Endothelial cell (in vitro differentiated cells): ENCODE results near the gene UBE2L3. TPM values are rescaled to one million over a fixed set of nuclear protein-coding genes. Genes with fewer than 3 reads are reported as not detected.

Source experiments
- DNase-seq: peaks from one replicate; pipeline ENCODE4 v3.0.0; 2021; ENCODE audit warnings: low spot score
- H3K27ac Mint-ChIP-seq: one replicate; pipeline ENCODE4 v1.8.0; 2021; ENCODE audit warnings: mixed read lengths, inconsistent platforms; ENCODE audit not compliant: unreplicated experiment
- H3K27me3 Mint-ChIP-seq: one replicate; pipeline ENCODE4 v1.8.0; 2021; ENCODE audit warnings: mild to moderate bottlenecking, moderate library complexity, mixed read lengths, inconsistent platforms; ENCODE audit not compliant: unreplicated experiment
- H3K36me3 Mint-ChIP-seq: one replicate; pipeline ENCODE4 v1.8.0; 2021; ENCODE audit warnings: mild to moderate bottlenecking, low read depth, mixed read lengths, inconsistent platforms; ENCODE audit not compliant: unreplicated experiment
- H3K4me1 Mint-ChIP-seq: one replicate; pipeline ENCODE4 v1.8.0; 2021; ENCODE audit warnings: mild to moderate bottlenecking, mixed read lengths, inconsistent platforms; ENCODE audit not compliant: unreplicated experiment
- H3K4me3 Mint-ChIP-seq: one replicate; pipeline ENCODE4 v1.8.0; 2021; ENCODE audit warnings: mild to moderate bottlenecking, mixed read lengths, inconsistent platforms; ENCODE audit not compliant: unreplicated experiment
- H3K9me3 Mint-ChIP-seq: one replicate; pipeline ENCODE4 v1.8.0; 2021; ENCODE audit warnings: mixed read lengths, inconsistent platforms; ENCODE audit not compliant: unreplicated experiment
- CTCF ChIP-seq: fragments of 200-600 bp; sonication (generic); IDR thresholded peaks from one replicate; pipeline ENCODE4 v1.5.0; 2021; ENCODE audit warnings: antibody characterized with exemption; ENCODE audit not compliant: unreplicated experiment
- total RNA-seq: library from RNA; stranded (reverse); fragmentation: NEBNext Ultra II Directional; extraction: Animal tissue kit (Norgen Biotek cat#: 25700); gene quantifications from one replicate; pipeline ENCODE4 v1.2.1, GENCODE V29; 2021; ENCODE audit not compliant: unreplicated experiment

Gene UBE2L3
- total RNA-seq, 1 donor from 2014 or later = 62.2 TPM

GRCh38 chr22:21659864-21660525 is 92.5 kb downstream of the UBE2L3 start:
- Mint-ChIP-seq H3K4me1 (peaks cover 10% of the 10 kb centered on the region), H3K36me3 (peaks cover 6% of the 10 kb centered on the region), H3K4me3 (no peak overlapping the region)

GRCh38 chr22:21660904-21661303 is 93.4 kb downstream of the UBE2L3 start:
- no peaks in the 10 kb centered on the region for H3K9me3 Mint-ChIP-seq
- peaks cover 15% of the 10 kb centered on the region for H3K27me3 Mint-ChIP-seq
- no peak for TF ChIP-seq CTCF
- no peak overlapping the region for H3K27ac Mint-ChIP-seq
- no peak overlapping the region for H3K4me3 Mint-ChIP-seq
- no peak for DNase-seq
- H3K36me3 Mint-ChIP-seq = peaks cover 6% of the 10 kb centered on the region
- peaks cover 11% of the 10 kb centered on the region for H3K4me1 Mint-ChIP-seq

More at GRCh38 chr22:21659864-21660525, 92.5 kb downstream of the UBE2L3 start:
- no peak for TF ChIP-seq CTCF
- Mint-ChIP-seq H3K9me3 (no peaks in the 10 kb centered on the region), H3K27ac (no peak overlapping the region), H3K27me3 (peaks cover 10% of the 10 kb centered on the region)
- DNase-seq = no peak

GRCh38 chr22:21661991-21662390 is 94.5 kb downstream of the UBE2L3 start:
- TF ChIP-seq CTCF = no peak
- no peak for DNase-seq
- H3K27ac Mint-ChIP-seq = no peak overlapping the region
- H3K9me3 Mint-ChIP-seq = no peaks in the 10 kb centered on the region
- H3K27me3 Mint-ChIP-seq = peaks cover 14% of the 10 kb centered on the region
- peaks cover 9% of the 10 kb centered on the region for H3K4me1 Mint-ChIP-seq
- peaks cover 4% of the 10 kb centered on the region for H3K36me3 Mint-ChIP-seq
- H3K4me3 Mint-ChIP-seq = no peak overlapping the region

GRCh38 chr22:21663738-21664137 is 96.2 kb downstream of the UBE2L3 start:
- no peaks in the 10 kb centered on the region for H3K9me3 Mint-ChIP-seq
- TF ChIP-seq CTCF = no peak
- peaks cover 17% of the 10 kb centered on the region for H3K27me3 Mint-ChIP-seq
- H3K4me3 Mint-ChIP-seq = peak overlapping the region; percentile 0
- no peak for DNase-seq
- peaks cover 11% of the 10 kb centered on the region for H3K4me1 Mint-ChIP-seq
- H3K27ac Mint-ChIP-seq = no peak overlapping the region
- H3K36me3 Mint-ChIP-seq = peaks cover 7% of the 10 kb centered on the region

GRCh38 chr22:21665047-21665851 is 97.7 kb downstream of the UBE2L3 start:
- TF ChIP-seq CTCF = no peak
- Mint-ChIP-seq H3K4me1 (peaks cover 11% of the 10 kb centered on the region), H3K36me3 (peaks cover 7% of the 10 kb centered on the region), H3K27me3 (peaks cover 15% of the 10 kb centered on the region), H3K9me3 (no peaks in the 10 kb centered on the region), H3K27ac (peak overlapping the region; percentile 40), H3K4me3 (peak overlapping the region; percentile 99)
- DNase-seq = no peak
